ENCODE data around the gene FRMD1. TPM values are rescaled to one million over a fixed set of nuclear protein-coding genes. Genes with fewer than 3 reads are reported as not detected.
A peak's percentile ranks its signal among the peaks of the same experiment; 100 is the strongest.

Gene FRMD1
- total and polyA plus RNA-seq, 8 donors: 0.02 to 0.15 TPM; not detected in 6

DNA sequence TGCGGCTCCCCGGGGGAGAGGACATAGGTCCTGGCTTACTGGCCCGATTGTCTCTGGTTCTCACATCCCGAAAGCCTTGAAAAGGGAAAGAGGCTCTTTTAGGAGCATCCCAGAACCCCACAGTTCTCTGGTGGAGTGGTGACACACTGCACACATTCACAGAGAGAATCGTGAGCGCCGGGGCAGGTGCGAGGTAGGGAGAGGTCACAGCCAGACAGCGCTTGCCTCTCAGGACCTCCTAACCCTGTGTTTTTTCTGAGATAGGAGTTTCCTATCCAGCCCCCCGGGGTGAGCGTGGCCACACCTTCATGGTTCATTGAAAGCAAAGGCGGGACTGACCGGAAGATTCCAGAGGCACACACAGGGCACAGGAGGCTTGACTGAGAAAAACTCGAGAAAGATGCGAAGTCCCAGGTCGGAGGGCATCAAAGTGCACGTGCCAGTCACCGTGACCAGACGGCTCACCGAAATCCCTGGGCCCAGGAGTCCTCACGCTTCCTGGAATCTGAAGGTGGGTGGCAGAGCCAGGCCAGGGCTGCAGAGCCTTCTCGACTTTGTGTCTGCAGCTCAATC is 46.5 kb upstream of the FRMD1 start:
- no peaks in the 10 kb centered on the region for H3K36me3 ChIP-seq
- WGBS, 2 donors: 76 to 83% methylated on average over 22 of the region's 22 CpGs
- TF ChIP-seq, protein P1, sequence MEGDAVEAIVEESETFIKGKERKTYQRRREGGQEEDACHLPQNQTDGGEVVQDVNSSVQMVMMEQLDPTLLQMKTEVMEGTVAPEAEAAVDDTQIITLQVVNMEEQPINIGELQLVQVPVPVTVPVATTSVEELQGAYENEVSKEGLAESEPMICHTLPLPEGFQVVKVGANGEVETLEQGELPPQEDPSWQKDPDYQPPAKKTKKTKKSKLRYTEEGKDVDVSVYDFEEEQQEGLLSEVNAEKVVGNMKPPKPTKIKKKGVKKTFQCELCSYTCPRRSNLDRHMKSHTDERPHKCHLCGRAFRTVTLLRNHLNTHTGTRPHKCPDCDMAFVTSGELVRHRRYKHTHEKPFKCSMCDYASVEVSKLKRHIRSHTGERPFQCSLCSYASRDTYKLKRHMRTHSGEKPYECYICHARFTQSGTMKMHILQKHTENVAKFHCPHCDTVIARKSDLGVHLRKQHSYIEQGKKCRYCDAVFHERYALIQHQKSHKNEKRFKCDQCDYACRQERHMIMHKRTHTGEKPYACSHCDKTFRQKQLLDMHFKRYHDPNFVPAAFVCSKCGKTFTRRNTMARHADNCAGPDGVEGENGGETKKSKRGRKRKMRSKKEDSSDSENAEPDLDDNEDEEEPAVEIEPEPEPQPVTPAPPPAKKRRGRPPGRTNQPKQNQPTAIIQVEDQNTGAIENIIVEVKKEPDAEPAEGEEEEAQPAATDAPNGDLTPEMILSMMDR (IDR thresholded peaks at IDR 0.05): no peak
- ATAC-seq: no peak
- intact Hi-C loops (cut with DNase I): loop anchor here in 1 of 3 donors (5.0 kb wide), 1 partner anchor 53 kb away; no protein-coding TSS in a partner anchor
- no peaks in the 10 kb centered on the region for H3K9me3 ChIP-seq
- no peak overlapping the region for H3K27ac ChIP-seq
- no peaks in the 10 kb centered on the region for H3K27me3 ChIP-seq
- no peak overlapping the region for H3K4me3 ChIP-seq
- H3K4me1 ChIP-seq: no peaks in the 10 kb centered on the region
- no peak for DNase-seq
- no peak for FAIRE-seq

DNA sequence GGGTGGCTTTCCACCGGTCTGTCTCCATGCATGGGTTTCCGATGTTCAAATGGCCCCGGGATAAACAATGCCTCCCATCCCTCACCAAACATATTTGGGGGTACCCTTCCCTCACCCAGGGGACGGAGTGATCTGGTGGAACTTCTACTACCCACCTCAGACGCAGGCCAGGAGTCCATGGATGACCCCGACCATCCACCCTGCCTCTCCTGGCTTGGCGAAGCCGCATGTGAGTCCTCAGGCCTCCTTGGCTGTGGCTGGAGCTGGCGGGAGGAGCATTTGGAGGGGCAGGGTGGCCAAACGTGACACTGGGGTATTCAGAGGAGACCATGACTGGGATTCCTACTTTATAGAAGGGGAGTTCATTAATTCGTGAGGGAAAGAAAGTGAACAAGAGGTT is 45.9 kb upstream of the FRMD1 start:
- H3K27ac ChIP-seq: no peak overlapping the region
- no peaks in the 10 kb centered on the region for H3K36me3 ChIP-seq
- FAIRE-seq: no peak
- intact Hi-C loops (cut with DNase I): loop anchor here in 1 of 3 donors (5.0 kb wide), 1 partner anchor 53 kb away; no protein-coding TSS in a partner anchor
- WGBS, 2 donors: 73 to 86% methylated on average over 11 of the region's 11 CpGs
- no peaks in the 10 kb centered on the region for H3K4me1 ChIP-seq
- H3K27me3 ChIP-seq: no peaks in the 10 kb centered on the region
- no peak for DNase-seq
- H3K4me3 ChIP-seq: no peak overlapping the region
- H3K9me3 ChIP-seq: no peaks in the 10 kb centered on the region
- TF ChIP-seq, protein P1 (IDR thresholded peaks at IDR 0.05): no peak
- no peak for ATAC-seq

DNA sequence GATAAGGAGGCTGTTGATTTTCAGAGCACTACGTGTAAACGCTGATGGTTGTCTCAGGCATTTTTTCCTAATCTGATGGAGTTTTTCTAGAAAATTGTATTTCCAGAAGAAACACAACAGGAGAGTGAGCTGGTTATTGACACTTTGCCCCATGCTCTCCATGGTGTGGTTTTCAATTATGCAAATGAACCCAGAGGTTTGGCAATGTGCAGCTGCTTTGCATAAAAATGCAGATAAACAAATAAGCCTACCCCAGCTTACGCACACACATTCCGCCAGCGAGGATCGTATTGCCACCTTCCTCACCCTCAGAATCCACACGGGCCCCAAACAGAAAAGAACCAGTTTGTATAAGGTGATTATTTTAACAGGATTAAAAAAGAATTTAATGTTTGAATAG is 45.1 kb upstream of the FRMD1 start:
- no peak overlapping the region for H3K27ac ChIP-seq
- no peak for DNase-seq
- TF ChIP-seq, protein P1 (IDR thresholded peaks at IDR 0.05): no peak
- H3K27me3 ChIP-seq: no peaks in the 10 kb centered on the region
- 74 to 76% methylated on average over 7 of the region's 7 CpGs for WGBS, 2 donors
- no peak for FAIRE-seq
- no peaks in the 10 kb centered on the region for H3K36me3 ChIP-seq
- H3K4me3 ChIP-seq: no peak overlapping the region
- ATAC-seq: no peak
- no peaks in the 10 kb centered on the region for H3K4me1 ChIP-seq
- no peaks in the 10 kb centered on the region for H3K9me3 ChIP-seq
- intact Hi-C loops (cut with DNase I): no loop called here

DNA sequence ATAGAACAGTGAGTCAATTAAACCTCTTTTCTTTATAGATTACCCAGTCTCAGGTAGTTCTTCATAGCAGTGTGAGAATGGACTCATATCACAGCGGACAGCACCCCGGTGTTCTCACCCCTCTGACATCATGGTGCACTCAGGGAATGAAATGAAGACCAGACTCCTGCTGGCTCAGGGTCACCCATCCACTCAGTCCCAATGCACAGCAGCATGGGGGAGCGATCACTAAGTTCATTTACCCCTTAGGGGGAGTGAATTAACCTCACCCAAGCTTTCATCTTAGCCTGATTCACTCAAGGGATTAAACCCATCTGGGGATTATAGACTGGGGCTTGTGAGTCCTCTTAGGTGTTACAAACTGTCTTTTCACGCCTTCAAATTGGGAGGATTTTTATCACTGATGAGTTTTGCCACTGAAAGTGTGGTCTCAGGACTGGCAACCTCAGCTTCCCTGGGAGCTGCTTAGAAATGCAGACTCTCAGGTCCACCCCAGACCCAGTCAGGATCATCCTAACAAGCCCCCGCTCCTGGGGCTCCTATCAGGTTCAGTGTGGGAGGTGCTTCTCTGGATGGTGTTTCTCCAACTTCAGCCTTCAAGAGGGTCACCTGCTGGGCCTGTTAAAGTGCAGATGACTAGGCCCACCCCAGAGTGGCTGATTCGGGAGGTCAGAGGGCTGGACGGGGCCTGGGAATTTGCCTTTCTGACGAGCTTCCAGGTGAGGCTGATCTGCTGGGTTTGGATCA is 44.3 kb upstream of the FRMD1 start:
- no peaks in the 10 kb centered on the region for H3K27me3 ChIP-seq
- no peaks in the 10 kb centered on the region for H3K9me3 ChIP-seq
- no peak overlapping the region for H3K4me3 ChIP-seq
- 77 to 80% methylated on average over 8 of the region's 8 CpGs for WGBS, 2 donors
- TF ChIP-seq, protein P1 (IDR thresholded peaks at IDR 0.05): no peak
- intact Hi-C loops (cut with DNase I): no loop called here
- no peak overlapping the region for H3K27ac ChIP-seq
- no peaks in the 10 kb centered on the region for H3K36me3 ChIP-seq
- H3K4me1 ChIP-seq: no peaks in the 10 kb centered on the region
- FAIRE-seq (no peak), ATAC-seq (no peak), DNase-seq (no peak)

DNA sequence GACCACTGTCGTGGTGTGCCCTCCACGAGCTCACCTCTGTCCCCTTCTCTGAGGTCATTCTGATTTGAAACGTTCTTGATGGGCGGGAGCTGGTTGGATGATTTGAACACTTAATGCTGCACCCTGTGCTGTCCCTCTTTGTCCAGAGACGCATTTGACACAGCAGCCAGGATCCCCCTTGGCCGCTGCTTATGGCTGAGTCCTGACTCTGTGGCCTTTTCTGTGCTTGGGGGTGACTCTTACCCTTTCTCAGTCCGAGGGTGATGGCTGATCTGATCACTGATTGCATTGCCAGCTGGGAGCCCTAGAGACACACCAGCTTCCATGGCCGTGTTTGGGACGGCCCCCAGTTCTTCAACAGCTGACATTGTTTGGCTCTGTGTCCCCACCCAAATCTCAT is 43.5 kb upstream of the FRMD1 start:
- WGBS, 2 donors: 80 to 84% methylated on average over 9 of the region's 9 CpGs
- H3K27ac ChIP-seq: no peak overlapping the region
- ATAC-seq: no peak
- no peaks in the 10 kb centered on the region for H3K9me3 ChIP-seq
- FAIRE-seq: no peak
- no peaks in the 10 kb centered on the region for H3K27me3 ChIP-seq
- H3K36me3 ChIP-seq: no peaks in the 10 kb centered on the region
- TF ChIP-seq, protein P1 (IDR thresholded peaks at IDR 0.05): no peak
- H3K4me1 ChIP-seq: no peaks in the 10 kb centered on the region
- intact Hi-C loops (cut with DNase I): no loop called here
- peak in 1 of 6 donors; percentile 6 for DNase-seq
- H3K4me3 ChIP-seq: no peak overlapping the region

All from pancreas (tissue), 10 donors.